GM18870 (cell line): ENCODE data around the gene RAP1GAP2.
"Not testable (repeated sequence)": the region's sequence is repeated elsewhere in the genome, so short reads cannot be mapped to it uniquely, and the experiment has no call there.

Experiments
- ATAC-seq: cut with Tn5 transposase; IDR thresholded peaks from one replicate; pipeline ENCODE4 v1.9.1; 2021; ENCODE audit warnings: moderate library complexity; ENCODE audit not compliant: unreplicated experiment

The RAP1GAP2 gene

GRCh38 chr17:2991396-2992180 lies 195.3 kb downstream of the RAP1GAP2 start:
- not testable (repeated sequence) for ATAC-seq

DNA sequence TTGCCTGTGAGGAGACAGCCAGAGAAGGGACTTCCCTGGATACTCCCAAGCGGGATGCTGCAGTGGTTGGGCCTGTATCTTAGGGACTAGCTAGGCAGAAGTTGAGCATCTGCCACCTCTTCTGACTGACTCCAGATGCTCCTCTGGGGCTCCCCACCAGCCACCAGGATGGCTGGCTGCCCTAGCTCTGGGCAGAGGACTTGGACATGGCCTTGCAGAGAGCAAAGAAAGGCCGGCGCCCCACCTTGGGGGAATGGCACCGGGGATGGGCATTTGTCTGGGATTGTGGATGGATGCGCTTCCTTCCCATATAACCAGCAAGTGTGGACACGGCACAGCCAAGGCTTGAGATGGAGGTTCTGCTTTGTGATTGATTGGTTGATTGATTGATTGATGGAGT lies 198.2 kb downstream of the RAP1GAP2 start:
- no peak for ATAC-seq

GRCh38 chr17:2995377-2995776 lies 199.1 kb downstream of the RAP1GAP2 start:
- no peak for ATAC-seq

GRCh38 chr17:2995886-2996809 lies 199.9 kb downstream of the RAP1GAP2 start:
- no peak for ATAC-seq

DNA sequence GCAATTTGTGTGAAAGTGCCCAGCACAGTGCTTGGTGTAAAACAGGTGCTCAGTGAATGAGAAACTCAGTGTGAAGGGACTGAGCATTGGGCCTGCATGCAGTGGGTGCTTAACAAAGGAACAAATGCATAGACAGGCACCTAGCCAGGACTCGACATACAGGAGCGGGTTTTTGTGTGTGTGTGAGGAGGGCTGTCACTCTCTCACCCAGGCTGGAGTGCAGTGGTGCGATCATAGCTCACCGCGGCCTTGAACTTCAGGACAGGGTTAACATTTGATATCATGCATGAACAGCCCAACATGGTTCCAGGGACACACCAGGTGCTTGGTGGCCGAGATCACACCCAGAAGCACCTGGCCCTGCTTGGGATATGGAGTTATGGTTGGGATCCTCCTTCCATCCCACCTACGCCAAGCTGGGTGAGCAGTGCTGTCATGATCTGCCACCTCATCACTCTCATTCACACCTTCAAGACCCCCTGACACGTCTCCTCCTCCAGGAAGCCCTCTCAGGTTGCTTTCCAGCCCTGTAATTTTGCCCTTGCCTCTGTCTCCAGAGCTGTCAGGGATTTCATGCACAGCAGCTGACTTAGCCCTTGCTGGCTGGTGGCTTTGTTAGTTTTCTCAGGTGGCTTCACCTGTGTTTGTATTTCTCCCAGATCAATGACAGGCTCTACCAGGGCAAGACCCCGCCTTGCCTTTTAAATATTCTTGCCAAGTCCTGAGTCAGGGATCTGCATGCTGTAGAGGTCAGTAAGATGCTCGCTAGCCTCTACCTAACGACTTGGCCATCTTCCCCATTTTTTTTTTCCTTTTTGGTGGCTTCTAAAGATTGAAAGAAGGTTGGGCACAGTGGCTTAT lies 200.8 kb downstream of the RAP1GAP2 start:
- ATAC-seq, result no peak

DNA sequence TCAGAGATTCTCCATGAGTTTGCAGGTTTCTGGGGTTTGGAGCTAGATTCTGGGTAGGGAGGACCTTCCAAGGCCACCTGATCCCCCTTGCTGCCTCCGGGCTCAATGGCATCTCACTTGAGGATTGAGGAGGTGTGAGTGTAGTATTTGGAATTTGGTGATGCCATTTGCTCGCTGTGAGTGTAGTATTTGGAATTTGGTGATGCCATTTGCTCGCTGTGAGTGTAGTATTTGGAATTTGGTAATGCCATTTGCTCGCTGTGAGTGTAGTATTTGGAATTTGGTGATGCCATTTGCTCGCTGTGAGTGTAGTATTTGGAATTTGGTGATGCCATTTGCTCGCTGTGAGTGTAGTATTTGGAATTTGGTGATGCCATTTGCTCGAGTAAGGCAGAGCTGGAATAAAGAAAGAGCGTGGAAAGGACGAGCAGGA lies 202.2 kb downstream of the RAP1GAP2 start:
- not testable (repeated sequence) for ATAC-seq

- peak; percentile 57 for ATAC-seq
These were observed 206.5 kb downstream of the RAP1GAP2 start for GRCh38 chr17:3002538-3003295.

DNA sequence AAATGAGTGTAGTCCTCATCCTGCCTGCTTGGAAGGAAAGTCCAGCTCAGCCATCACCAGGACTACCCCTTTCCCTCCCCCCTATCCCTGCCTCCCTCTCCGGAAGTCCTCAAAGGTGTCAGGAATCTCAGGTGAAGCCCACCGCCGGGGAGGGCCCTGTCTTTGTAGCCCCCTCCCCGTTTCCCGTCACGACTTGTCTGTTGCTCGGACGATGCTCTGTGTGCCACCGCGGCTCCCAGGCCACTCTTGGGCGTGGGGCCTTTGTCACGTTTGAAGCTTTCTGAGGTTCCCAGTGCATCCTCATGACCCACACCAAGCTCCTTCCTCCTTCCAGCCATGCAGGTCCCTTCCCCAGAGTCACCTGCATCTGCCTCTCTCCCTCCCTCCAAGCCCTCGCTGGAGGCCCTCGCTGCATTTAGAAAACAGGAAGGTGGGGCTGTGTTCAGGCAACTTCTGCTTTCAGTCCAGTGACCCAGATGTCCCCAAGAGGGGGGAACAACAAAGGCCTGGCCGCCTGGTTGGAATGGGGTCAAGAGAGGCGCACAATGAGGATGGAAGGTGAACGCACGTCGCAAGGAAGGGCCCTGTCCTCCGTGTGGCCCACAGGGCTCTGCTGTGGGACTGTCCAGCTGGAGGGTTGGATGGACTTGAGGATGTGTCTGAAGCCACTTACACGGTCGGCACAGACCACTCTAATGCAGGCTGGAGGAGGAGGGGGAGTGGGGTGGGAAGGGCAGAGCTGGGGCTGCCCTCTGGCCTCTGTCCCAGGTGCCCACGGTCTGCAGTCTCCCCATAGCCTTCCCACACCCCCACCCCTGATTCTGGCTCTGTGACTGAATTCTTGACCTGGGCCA lies 207.3 kb downstream of the RAP1GAP2 start:
- ATAC-seq, result no peak

DNA sequence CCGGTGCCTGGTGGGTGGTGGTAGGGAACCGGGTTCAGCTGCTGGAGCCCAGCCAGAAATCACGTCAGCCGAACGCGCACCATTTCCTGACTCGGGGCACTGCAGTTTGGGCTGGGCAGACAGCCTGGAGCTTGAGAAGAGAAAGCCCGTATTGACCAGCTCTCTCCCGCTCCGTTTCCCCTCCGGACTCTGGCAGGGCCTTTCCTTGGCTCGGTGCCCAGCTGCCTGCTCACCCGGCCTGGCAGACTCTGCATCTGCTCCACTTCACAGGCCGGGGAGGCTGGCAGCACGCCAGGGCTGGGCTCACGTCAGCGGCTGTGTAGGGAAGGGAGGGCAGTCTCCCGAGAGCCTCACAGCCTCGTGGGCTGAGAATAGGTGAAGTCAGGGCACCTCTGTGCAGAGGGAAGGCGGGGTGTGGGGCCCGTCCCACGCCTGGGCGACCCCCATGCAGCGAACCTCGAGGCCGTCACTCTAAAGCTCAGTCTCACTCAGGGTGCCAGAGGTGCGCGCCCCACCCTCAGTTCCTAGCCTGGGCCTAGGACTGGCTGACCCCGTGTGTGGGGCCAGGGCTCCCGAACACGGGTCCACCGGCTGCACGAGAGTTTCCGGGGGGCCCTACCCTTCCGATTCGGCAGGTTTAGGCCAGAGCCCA lies 208.0 kb downstream of the RAP1GAP2 start:
- no peak for ATAC-seq

DNA sequence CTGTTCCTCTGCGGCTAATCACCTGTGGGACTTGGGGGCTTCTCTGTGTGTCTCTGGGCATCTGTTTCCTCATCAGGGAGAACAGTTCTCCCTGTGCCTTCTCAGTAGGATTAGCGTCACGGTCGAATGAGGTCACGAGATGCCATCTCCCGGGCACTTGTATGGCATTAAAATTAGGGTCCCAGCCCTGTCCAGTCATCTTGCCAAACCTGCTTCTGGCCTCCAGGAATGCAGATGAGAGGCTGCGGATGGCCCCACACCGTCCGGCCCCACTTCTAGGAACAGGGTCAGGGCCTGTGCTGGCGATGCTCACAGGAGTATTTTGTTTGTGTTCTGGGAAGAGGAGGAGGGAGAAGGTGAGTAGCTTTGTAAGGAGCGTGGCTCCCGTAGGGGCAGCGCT lies 208.7 kb downstream of the RAP1GAP2 start:
- no peak for ATAC-seq

DNA sequence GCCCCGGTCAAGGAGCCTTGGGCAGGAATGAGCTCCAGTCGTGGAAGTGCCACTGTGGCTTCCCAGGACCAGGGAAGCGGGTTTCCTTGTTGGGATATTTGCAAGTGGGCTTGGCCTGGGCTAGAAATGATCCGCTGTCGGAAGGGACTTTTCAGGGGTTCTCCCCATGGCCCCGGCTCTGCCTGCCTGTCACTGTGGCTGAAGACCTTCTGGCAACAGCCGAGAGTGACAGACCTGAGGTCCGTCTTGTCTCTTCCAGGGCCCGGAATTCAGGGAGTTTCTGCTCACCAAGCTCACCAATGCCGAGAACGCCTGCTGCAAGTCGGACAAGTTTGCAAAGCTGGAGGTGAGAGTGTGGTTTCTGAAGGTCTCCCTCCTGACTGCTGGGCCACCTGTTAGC lies 209.5 kb downstream of the RAP1GAP2 start:
- ATAC-seq, result no peak

- ATAC-seq, result no peak
These were observed 210.6 kb downstream of the RAP1GAP2 start for GRCh38 chr17:3006801-3007200.

DNA sequence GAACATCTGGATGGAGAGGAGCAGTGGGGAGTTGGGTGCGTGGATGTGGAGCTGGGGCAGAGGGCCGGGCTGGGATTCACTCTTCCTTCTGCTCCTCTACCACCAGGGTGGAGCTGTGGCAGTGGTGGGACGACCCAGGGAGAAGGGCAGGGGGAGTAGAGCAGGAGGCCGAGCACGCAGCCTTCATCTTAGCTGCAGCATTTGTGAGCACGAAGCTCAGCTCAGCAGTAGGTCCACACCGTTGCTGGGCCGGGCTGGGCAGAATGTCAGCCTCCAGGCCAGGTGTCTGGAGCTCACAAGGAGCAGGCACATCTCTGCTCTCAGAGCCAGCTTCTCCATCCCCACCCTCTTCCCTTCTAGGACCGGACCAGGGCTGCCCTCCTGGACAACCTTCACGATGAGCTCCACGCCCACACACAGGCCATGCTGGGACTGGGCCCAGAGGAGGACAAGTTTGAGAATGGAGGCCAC lies 211.4 kb downstream of the RAP1GAP2 start:
- ATAC-seq, result no peak

GRCh38 chr17:3008336-3009288 lies 212.4 kb downstream of the RAP1GAP2 start:
- no peak for ATAC-seq

GRCh38 chr17:3009411-3009920 lies 213.2 kb downstream of the RAP1GAP2 start:
- no peak for ATAC-seq

- ATAC-seq, result no peak
These were observed 215.7 kb downstream of the RAP1GAP2 start for GRCh38 chr17:3011891-3012290.

DNA sequence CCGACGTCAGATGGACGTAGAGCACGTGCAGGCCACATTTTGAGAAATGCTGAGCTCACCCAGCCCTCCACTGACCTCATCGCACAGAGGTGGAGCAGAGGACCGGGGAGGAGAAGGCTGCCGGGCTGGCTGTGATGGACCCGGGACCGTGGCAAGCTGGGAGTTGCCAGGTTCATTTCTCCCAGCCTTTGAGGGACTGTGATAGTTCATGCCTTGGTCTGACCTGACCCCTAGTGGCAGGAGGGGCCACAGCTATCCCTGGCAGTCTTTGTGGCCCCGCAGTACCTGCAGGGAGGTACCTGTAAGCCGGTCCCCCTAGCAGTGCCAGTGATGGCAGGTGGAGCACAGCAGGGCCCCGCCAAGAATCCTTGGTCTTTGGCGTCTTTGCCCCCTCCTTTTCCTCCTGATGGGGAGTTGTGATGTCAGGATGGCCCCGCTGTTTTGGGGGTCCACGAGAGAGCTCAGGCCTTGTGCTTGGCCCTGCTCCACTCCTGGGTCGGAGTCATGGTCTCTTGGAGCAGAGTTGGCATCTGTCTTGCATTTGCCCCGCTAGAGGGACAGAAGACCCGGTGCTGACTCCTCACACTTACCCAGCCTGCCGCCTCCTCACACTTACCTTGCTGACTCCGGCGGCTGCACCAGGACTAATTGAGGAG lies 216.8 kb downstream of the RAP1GAP2 start:
- ATAC-seq, result no peak
